Effector CD8-positive, alpha-beta T cell (primary cell): ENCODE data around the gene EDN1.
"Not testable (repeated sequence)": the region's sequence is repeated elsewhere in the genome, so short reads cannot be mapped to it uniquely, and the experiment has no call there.

ENCODE experiments used
- DNase-seq: peaks from one replicate; lab custom pipeline; 2025; lab: John Stamatoyannopoulos, UW

The EDN1 gene

DNA sequence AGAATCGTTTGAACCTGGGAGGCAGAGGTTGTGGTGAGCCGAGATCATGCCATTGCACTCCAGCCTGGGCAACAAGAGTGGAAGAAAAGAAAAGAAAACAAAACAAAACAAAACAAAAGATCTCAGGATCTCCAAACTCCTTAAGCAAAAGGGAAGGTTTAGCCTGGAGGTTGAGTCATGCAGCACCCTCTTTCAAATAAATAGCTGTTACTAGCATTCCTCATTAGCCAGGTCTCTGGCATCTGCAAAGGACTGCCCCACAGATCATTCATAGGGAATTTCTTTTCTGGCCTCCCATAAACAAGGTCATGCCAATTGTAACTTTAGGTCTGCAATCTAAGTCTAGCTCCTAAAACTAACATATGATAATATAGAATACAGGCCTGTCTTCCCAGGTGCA, 37.2 kb downstream of the EDN1 start:
- DNase-seq = no peak

DNA sequence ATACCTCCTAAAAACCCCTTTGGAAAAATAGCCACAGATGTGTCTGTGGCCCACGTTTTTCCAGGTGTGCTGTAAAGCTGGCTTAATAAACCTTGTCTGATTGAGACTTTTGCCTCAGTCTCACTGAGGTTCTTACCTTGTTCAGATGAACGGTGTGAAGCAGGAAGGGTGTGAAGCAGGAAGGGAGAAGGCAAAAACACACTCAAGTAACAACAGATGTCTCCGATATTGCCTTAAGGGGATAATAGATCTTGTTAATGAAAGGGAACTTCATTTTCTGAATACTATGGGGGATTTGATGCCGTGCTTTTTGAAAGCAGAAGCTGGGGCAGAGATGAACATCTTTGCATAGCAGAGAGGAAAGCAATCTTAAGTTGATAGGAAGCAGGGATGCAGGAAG, 37.8 kb downstream of the EDN1 start:
- no peak for DNase-seq

DNA sequence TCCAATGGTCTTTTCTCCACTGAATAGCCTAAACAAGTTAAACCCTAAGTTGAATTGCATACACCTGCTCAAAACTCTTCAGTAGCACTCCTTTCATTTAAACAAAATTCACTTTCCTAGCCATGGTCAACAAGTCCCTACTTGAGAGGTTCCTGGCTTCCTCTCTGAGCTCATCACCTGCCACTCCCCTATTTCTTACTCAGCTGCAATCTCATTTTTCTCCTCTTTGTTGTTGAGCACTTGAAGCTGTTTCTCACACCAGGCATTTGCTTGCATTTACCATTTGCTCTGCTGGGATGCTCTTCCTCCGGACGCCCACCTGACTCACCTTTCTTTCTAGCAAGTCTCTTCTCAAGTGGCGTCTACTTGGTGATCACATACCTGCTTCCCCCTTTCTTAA, 38.5 kb downstream of the EDN1 start:
- no peak for DNase-seq

DNA sequence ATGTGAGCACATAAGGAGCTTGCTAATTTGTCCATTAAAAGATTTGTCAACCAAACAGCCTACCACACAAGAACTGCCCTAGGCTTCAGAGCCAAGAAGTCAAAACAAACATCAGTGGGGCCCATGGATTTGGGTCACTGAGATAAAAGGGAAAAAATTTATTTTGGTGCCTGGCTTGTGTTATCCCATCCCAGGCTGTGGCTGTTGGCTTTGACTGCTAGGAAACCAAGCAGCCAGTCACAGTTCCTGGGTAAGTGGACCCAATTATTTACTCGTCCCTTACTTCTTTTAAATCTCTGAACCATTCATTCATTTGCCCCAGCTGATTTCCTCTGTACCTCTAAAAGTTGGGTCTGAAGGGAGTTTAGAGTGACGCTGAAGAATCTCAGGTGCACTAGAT, 41.3 kb downstream of the EDN1 start:
- no peak for DNase-seq

DNA sequence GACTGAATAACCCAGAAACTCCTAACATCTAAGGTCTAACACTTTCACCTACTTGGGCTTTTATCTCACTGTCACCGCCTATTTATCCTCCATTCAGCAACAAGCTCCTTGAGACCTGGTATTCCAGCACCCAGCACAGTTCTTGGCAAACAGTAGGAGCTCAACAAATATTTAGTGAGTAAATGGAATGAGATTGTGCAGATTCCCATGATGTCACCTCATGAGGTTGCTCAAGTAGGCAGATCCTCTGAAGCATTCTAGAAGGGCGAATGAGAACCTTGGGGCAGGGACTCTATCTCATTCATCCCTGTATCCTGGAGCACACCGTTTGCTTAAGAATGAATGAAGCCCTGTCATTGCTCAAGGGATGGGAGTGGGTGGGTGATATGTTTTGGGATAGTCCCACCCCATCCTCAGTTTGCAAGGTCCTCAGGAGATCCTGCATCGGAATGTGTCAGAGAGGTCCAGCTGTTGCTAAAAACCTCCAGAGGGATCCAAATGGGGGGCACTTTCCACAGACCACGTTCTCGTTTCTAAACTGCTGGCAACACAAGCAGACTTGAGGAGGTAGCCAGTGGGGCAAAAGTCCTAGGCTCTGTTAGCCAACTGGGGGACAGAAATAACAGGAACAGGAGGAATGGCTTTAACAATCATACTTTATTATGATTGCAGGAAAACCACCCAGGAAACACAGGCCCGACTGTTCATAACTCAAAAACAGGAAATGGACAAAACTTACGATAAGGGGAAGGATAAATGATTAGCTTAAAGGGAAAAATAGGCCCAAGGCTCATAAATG, 42.0 kb downstream of the EDN1 start:
- no peak for DNase-seq

DNA sequence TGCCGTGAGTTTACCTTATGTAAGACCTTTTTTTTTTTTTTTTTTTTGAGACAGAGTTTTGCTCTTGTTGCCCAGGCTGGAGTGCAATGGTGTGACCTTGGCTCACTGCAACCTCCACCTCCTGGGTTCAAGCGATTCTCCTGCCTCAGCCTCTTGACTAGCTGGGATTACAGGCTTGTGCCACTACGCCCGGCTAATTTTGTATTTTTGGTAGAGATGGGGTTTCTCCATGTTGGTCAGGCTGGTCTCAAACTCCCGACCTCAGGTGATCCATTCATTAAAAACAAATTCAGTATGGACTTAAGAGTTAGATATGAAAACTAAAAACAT, 42.6 kb downstream of the EDN1 start:
- not testable (repeated sequence) for DNase-seq

DNA sequence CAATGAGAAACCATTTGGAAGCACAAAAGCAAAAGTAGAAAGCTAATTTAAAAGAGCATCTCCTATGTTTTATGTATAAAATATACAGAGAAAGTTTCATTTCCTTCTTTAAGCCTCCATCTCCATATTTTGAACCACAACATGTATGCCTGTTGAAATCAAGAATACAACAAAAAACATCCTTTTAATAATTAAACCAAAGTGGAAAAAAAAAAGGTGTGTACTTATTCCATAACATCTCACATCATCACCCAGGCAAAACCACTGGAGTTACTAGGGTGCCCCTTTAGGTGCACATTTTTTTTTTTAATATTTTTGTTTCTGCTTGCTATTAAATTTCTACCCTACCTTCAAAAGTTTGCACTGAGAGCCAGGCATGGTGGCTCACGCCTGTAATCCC, 43.0 kb downstream of the EDN1 start:
- DNase-seq = no peak

DNA sequence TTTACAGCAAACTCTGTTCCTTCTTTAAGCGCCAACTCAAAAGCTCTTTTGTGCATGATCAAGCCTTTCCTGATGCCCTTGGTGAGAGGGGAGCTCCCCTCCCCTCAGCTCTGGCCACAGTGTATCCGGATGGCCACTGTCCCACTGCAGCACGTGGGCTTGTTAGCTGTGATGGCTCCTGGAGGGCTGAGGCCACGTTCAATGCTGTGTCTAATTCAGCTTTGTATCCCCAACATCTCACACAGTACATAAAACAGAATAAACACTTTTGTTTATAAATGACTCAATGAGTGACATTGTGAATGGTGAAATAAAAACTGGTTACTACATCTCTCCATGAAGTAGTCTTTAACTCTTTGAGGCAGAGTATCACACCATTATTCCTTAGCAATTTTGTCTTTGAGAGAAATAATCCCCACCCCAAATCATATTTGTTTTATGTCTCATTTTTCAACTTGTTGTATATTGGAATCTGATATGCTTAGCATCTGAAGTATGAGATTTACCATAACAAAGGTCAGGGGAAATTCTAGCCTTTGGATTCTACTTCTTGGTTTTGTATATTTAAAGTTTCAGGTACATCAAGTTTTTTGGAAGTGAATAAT, 44.5 kb downstream of the EDN1 start:
- DNase-seq = no peak

DNA sequence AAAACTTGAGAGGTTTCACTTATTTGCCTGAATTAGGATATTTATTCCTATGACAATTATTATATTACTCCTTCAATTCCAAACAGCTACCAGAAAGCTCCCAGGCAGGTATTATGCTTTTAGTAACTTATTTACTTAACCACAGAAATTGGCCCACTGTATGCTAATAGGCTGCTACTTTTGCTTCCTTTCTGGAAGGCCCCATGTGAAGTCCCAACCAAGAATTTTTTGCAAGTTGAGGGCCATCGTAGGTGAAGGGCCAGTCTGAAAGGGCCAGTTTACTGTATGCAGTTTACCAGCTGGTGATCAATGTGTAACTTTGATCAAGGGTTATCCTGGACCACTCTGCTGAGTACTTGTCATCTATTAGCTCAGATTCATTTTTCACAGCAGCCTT, 45.0 kb downstream of the EDN1 start:
- DNase-seq = no peak

DNA sequence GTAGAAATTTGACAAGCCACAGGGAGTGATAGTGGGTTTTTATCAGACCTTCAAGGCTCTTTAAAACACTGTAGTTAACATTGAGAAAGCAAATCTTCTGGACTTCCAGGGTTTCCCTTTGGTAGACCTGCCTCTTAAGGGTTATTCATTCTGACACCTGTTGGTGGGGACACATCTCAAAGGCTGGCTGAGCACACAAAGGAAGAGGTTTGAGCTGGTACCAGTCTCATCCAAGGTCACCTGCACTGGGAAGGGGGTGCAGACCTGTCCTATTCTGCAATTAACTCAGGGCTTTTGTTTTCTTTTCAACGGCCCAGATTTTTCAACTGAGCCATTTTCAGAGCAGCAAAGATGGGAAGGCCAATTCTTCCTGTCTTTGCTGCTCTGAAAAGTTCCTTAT, 45.6 kb downstream of the EDN1 start:
- DNase-seq = no peak

DNA sequence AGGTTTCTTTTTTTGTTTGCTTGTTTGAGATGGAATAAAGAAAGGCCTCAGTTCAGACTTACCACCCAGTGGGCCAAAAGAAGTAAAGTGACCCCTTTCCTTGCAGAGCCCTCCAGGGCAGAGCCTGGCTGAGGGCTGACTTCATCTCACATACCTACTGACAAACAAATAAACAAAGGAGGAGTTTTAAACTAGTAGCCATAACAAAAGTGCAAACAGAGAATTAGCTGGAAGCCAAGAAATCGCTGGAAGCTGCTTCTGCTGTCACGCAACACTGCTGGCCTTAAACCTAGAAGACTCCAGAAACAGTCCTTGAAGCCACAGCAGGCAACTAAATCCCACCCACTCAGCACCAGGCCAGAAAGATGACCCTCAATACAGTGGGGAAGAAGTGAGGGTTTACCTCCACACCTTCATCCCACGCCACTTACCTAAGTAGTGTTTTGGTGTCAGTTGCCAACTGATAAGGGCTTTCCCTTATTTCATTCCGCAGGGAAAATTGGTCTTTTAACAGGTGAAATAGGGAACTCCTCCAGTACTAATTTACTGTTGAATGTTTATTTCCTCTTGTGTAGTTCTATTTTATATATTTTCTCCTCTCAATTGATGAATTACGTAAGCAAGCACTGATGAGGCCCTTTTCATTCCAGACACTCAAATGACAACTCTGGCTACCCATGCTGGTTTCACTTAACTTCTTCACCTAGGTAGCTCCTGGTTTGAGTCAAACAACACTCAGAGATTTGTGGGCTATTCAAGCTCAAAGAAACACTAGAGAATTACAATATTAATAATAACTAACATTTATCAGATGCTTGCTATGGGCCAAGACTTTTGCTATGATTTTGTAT, 46.2 kb downstream of the EDN1 start:
- DNase-seq = no peak

DNA sequence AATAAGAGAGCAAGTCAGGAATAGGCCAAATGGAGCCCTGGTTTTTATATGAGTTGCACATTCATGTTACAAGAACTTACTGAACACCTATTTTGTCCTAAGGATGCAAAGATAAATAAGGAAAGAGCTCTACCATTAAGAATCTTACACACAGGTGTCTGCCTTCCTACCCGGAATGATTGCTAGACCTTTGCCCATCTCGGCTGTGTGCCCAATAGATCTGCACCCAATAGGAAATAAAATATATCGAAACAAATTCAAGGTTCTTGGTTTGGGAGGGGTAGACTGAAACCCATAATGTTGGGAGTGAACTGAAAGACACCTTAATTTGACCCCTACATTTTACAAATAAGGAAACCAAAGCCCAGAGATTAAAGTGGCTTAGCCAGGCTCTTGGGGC, 48.9 kb downstream of the EDN1 start:
- DNase-seq = no peak

DNA sequence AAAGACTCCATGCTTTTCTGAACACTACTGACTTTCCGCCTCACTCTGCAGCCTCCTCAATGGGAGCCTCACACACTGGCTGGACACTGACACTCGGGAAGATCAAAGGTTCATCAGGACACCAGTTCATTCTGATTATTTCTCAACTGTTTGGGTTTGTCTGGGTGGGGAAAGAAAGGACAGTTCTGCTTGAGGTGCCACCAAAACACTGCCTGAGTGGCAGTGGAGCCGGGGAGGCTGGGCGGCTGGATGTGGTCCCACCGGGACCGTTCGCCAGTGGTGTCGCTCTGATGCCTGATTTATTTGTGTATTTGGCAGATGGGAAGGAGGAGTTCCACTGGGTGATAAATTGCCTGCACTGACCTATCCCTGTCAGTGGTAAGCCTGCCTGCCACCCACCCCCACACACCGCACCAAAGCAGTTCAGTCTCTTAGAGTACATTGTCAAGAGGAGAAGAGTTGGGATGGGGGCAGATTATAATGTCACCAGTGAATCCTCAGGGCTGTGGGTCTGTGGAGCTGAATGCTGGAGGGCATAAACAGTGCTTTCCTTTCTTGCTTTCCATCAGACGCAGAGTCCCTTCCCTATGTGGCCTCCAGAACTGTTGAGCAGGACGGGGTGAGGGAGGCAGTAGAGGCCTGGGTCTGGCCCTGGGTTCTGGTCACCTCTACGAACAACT, 49.8 kb downstream of the EDN1 start:
- no peak for DNase-seq

DNA sequence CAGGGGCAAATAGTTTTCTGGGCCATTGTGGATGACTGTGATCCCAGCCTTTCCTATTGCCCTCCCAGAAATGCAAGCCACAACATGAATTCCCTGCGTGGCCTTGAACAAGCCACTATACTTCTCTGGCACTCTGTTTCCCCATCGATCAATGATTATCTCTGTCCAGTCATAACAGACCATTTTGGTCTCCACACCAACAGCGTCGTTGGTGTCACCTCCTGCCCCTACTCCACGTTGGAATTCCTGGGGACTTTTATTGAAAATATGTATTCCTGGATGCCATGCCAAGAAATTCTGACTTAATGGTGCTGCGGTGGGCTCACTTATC, 50.3 kb downstream of the EDN1 start:
- DNase-seq = no peak

DNA sequence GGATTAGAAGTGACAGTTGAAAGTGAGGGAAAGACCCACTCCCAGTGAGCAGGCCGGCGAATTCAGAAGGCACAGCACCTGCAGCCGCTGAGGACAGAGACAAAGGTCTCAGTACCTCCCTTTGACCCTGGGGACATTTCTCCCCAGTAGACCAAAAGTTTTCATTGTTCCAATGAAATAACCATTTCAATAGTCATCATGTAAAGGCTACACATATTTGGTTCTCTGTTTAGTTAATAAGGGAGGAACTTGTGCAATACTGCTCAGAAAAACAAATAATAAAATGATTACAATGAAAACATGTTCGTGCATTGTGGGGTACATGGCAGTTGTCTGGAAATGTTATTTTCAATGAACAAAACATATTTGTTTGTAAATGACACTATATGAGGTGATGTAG, 52.5 kb downstream of the EDN1 start:
- no peak for DNase-seq

DNA sequence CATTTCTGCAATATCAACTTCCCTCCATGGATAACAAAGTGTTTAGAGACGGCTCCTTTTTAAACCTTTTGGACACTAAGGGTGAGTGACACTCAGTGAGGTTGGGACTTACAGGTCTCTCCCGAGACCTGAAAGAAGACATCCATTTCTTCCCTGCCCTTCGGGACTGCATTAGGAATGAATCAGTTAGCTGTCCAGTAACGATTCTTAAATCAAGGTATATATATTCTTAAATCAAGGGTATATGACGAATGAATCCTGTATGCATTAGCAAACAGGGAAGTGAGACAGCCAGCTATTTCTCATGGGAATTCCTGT, 52.9 kb downstream of the EDN1 start:
- DNase-seq = no peak

DNA sequence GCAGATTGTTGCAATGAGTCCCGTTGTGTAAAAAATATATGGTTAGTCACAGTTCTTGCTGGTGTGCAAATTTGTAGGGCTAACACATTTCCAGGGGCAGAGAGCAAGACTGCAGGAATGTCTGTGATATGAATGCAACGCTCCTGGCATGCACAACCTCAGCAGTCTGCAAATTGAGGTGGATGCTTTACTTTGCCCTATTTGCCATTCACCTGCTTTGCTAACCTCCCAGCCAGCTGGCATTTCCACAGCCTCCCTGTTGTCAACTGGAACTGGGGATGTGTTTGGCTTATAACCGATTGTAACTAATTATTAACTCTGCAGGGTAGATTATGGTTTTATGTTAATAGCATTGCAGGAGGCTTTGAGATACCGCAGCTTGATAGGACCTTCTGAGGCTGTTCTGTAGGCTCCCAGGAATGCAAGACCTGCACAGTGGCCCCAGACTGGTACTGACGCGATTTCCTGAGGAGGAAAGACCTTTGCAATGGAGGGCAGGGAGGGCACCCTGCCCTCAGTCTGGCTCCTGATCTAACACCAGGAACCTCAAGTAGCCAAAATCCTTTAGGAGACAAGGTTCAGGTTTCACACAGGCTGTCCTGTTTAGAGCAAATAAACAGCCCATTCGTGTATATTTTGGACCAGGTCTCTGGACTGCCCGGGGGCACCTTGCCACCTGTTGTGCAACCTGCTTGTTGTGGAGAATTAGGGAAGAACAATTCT, 53.4 kb downstream of the EDN1 start:
- DNase-seq = no peak

DNA sequence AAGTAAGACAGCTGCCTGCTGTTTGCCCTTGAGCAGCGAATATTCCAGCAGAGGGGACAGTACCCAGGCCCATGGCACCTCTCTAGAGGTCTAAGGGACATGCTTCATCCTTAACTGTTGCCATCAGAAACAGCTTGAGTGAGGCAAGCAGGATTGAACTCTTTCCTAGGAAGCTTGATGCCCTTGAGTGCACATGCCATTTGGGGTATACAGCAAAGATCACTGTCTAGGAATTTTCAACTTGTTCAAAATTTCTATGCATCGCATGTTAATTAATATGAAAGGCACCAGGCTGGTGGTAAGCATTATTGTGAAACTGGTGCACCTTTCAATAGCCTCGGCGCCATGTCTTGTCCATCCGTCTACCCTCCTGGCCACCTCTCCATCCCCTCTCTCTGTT, 54.1 kb downstream of the EDN1 start:
- DNase-seq = no peak

DNA sequence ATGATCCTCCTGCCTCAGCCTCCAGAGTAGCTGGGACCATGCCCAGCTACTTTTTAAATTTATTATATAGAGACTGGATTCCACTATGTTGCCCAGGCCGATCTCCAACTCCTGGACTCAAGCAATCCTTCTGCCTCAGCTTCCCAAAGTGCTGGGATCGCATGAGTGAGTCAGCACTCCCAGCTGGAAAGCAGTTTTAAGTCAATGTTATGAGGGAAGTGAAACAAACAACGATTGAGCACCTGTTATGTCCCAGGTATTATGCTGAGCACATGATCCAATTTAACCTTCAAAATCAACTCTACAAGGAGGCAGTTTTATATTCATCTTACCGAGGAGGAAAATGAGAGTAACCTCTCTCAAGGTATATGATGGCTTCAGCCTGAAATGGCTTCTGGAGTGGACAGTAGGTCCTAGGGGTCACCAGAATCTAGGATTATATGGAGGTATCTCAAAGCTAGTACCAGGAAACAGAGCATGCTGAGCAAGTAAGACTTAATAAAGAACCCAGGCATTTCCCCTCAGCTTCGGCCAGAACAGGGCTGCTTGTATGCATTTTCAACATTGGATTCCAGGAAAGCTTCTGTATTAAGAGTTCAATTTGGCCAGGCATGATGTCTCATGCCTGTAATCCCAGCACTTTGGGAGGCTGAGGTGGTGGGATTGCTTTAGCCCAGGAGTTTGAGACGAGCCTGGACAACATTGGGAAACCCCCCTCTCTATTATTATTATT, 55.0 kb downstream of the EDN1 start:
- no peak for DNase-seq

DNA sequence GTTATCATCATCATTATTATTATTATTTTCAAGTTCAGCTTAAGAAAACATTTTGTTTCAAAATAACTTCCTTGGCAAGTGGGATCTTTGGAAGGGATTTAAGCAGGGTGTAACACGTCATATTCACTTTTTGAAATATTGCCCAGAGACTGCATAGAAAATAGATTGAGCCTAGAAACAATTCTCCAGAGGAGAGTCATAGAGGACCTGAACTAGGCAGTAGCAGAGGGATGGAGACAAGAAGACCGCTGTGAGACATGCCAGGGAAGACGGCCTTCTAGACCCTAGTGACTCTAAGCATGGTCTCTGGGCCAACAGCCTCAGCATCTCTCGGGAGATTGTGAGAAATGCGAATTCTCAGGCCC, 55.5 kb downstream of the EDN1 start:
- no peak for DNase-seq
